CD14-positive monocyte (primary cell): ENCODE results near the gene YIPF4. TPM values are rescaled to one million over a fixed set of nuclear protein-coding genes. Genes with fewer than 3 reads are reported as not detected.

ENCODE experiments used
- DNase-seq, 3 donors: peaks; one replicate each; pipeline ENCODE4 v3.0.0-alpha.2; 2011 to 2022
- H2AFZ ChIP-seq: 2 replicates; pipeline ENCODE4 v1.6.0; 2012; ENCODE audit warnings: mild to moderate bottlenecking, low read depth, low read length, inconsistent platforms; ENCODE audit not compliant: insufficient read depth, poor library complexity, severe bottlenecking
- H3K27ac ChIP-seq, 2 donors: 1 replicate in 1 of 2; 2 replicates in 1 of 2; pipeline ENCODE4 v1.5.1; 2012 to 2013; ENCODE audit warnings: low read length in 2 of 2, control low read depth in 1 of 2, inconsistent platforms in 1 of 2, low read depth in 1 of 2, mild to moderate bottlenecking in 1 of 2
- H3K27me3 ChIP-seq, 2 donors: one replicate each; pipeline versions ENCODE4 v1.6.0 to v1.6.1; 2011 to 2013; ENCODE audit warnings: low read length in 2 of 2; ENCODE audit not compliant: control insufficient read depth in 2 of 2, insufficient read depth in 2 of 2
- H3K36me3 ChIP-seq, 2 donors: replicated peaks in 1 of 2; 1 replicate in 1 of 2; 2 replicates in 1 of 2; pipeline versions ENCODE4 v1.5.1 to v1.6.1; 2012 to 2013; ENCODE audit warnings: low read length in 2 of 2, control low read depth in 1 of 2, inconsistent platforms in 1 of 2, mild to moderate bottlenecking in 1 of 2; ENCODE audit not compliant: insufficient read depth in 2 of 2, control insufficient read depth in 1 of 2
- H3K4me1 ChIP-seq, 2 donors: 1 replicate in 1 of 2; 2 replicates in 1 of 2; pipeline versions ENCODE4 v1.5.1 to v1.6.1; 2012 to 2013; ENCODE audit warnings: low read length in 2 of 2, control low read depth in 1 of 2, inconsistent platforms in 1 of 2, mild to moderate bottlenecking in 1 of 2, moderate library complexity in 1 of 2; ENCODE audit not compliant: insufficient read depth in 2 of 2, control insufficient read depth in 1 of 2
- H3K4me2 ChIP-seq: replicated peaks from 2 replicates; pipeline ENCODE3; 2012; ENCODE audit warnings: low read length, moderate library complexity, mild to moderate bottlenecking; ENCODE audit not compliant: poor library complexity, severe bottlenecking; ENCODE audit errors: extremely low read depth
- H3K4me3 ChIP-seq, 3 experiments: fragments of 200-600 bp in 1 of 3; sonication (generic) in 1 of 3; replicated peaks in 1 of 3; 1 replicate in 2 of 3; 2 replicates in 1 of 3; pipeline ENCODE4 v1.5.1; 2011 to 2013; ENCODE audit warnings: low read length in 3 of 3, mild to moderate bottlenecking in 3 of 3, control low read depth in 2 of 3, low read depth in 2 of 3, inconsistent platforms in 1 of 3, moderate library complexity in 1 of 3
- H3K79me2 ChIP-seq: 2 replicates; pipeline ENCODE4 v1.6.0; 2012; ENCODE audit warnings: mild to moderate bottlenecking, control low read depth, inconsistent platforms, low read length, moderate library complexity; ENCODE audit not compliant: insufficient read depth
- H3K9ac ChIP-seq: 2 replicates; pipeline ENCODE4 v1.6.0; 2017; ENCODE audit warnings: low read length, mild to moderate bottlenecking; ENCODE audit not compliant: insufficient read depth, poor library complexity, severe bottlenecking
- H3K9me3 ChIP-seq, 2 donors: replicated peaks in 1 of 2; 1 replicate in 1 of 2; 2 replicates in 1 of 2; pipeline versions ENCODE4 v1.5.1 to v1.6.1; 2012 to 2013; ENCODE audit warnings: low read length in 2 of 2, control low read depth in 1 of 2; ENCODE audit not compliant: control insufficient read depth in 1 of 2, insufficient read depth in 1 of 2
- H4K20me1 ChIP-seq: 2 replicates; pipeline ENCODE4 v1.6.0; 2012; ENCODE audit warnings: mild to moderate bottlenecking, low read length, control low read depth, moderate library complexity; ENCODE audit not compliant: insufficient read depth
- H3K27ac Mint-ChIP-seq, 7 donors: one replicate each; pipeline ENCODE4 v1.8.0; 2020; ENCODE audit warnings: mild to moderate bottlenecking in 7 of 7, mixed read lengths in 7 of 7, moderate library complexity in 6 of 7, inconsistent platforms in 2 of 7
- H3K27me3 Mint-ChIP-seq, 3 donors: one replicate each; pipeline ENCODE4 v1.8.0; 2021 to 2022; ENCODE audit warnings: low read depth in 3 of 3, mild to moderate bottlenecking in 3 of 3, mixed read lengths in 3 of 3, moderate library complexity in 3 of 3, inconsistent platforms in 1 of 3
- H3K36me3 Mint-ChIP-seq, 2 donors: one replicate each; pipeline ENCODE4 v1.8.0; 2020; ENCODE audit warnings: mixed read lengths in 2 of 2, inconsistent platforms in 1 of 2, mild to moderate bottlenecking in 1 of 2
- H3K4me1 Mint-ChIP-seq: one replicate; pipeline ENCODE4 v1.8.0; 2020; ENCODE audit warnings: mild to moderate bottlenecking, mixed read lengths
- H3K4me3 Mint-ChIP-seq, 2 donors: one replicate each; pipeline ENCODE4 v1.8.0; 2020; ENCODE audit warnings: mild to moderate bottlenecking in 2 of 2, mixed read lengths in 2 of 2, moderate library complexity in 1 of 2
- H3K9me3 Mint-ChIP-seq, 7 donors: one replicate each; pipeline ENCODE4 v1.8.0; 2020 to 2022; ENCODE audit warnings: mixed read lengths in 7 of 7, mild to moderate bottlenecking in 6 of 7, moderate library complexity in 6 of 7, inconsistent platforms in 2 of 7
- CTCF ChIP-seq: fragments of 200-600 bp; IDR thresholded peaks from one replicate; pipeline ENCODE4 v1.8.0; 2022; ENCODE audit warnings: antibody characterized with exemption, mild to moderate bottlenecking
- WGBS: methylation state at CpG from one replicate; pipeline ENCODE4 v1.1.5; 2013; ENCODE audit warnings: missing lambda C conversion rate; ENCODE audit not compliant: insufficient coverage; 5-methylcytosine and 5-hydroxymethylcytosine counted together
- intact Hi-C, 2 donors: fragments of 100-400 bp; cut with micrococcal nuclease; formaldehyde crosslinking; loops; one replicate each; pipeline versions ENCODE4 v1.15.0 to v1.15.1; 2023
- polyA plus RNA-seq, 3 donors: library from polyadenylated mRNA; depleted of rRNA in 1 of 3; unstranded in 2 of 3; stranded (reverse) in 1 of 3; fragments of 300-500 nt in 2 of 3; fragments of >200 nt in 1 of 3; fragmentation: Illumina TruSeq in 2 of 3; gene quantifications; 1 replicate in 2 of 3; 2 replicates in 1 of 3; pipeline ENCODE4 v1.2.3, GENCODE V29; 2012 to 2021

YIPF4 gene
- polyA plus RNA-seq, 3 donors: 1.5 to 25.7 (median 20.0) TPM

- peak within 1 kb of the TSS; percentile 93 to 95 for H3K27ac ChIP-seq
- Mint-ChIP-seq H3K27ac (peak within 1 kb of the TSS; percentile 93 to 98 (median 97)), H3K36me3 (peaks cover 12 to 30% of the 10 kb centered on the region in 2 donors), H3K27me3 (no peaks in the 10 kb centered on the region), H3K4me1 (peaks cover 62% of the 10 kb centered on the region), H3K4me3 (peak within 1 kb of the TSS; percentile 86 to 96), H3K9me3 (peaks cover 0 to 2% (median 0%) of the 10 kb centered on the region in 7 donors)
- peaks cover 55% of the 10 kb centered on the region for H3K79me2 ChIP-seq
- no peaks in the 10 kb centered on the region for H3K27me3 ChIP-seq
- no peak for TF ChIP-seq CTCF
- peaks cover 47 to 66% of the 10 kb centered on the region in 2 donors for H3K4me1 ChIP-seq
- peak; percentile 86 to 94 (median 93) for DNase-seq
- WGBS: no CpG with 5 or more reads among the region's 7 CpGs
- H3K9me3 ChIP-seq: no peaks in the 10 kb centered on the region
- H3K4me3 ChIP-seq: peak within 1 kb of the TSS; percentile 67 to 99 (median 86)
- peak within 1 kb of the TSS; percentile 80 for H3K9ac ChIP-seq
- intact Hi-C loops: loop anchor here (5.0 to 10.0 kb wide), 3 partner anchors 90 to 220 kb away; partner anchors contain the start of gene BIRC6 (in 2 of the 2)
- peak within 1 kb of the TSS; percentile 39 for H2AFZ ChIP-seq
- H3K36me3 ChIP-seq: peaks cover 2 to 12% of the 10 kb centered on the region in 2 donors
- peak within 1 kb of the TSS; percentile 99 for H3K4me2 ChIP-seq
- H4K20me1 ChIP-seq: peaks cover 11% of the 10 kb centered on the region
Measured at GRCh38 chr2:32264422-32265105, 13.1 kb upstream of the YIPF4 start, which contains the start of gene NLRC4. Gene NLRC4 (minus strand): TSS chr2:32264886. CDS start chr2:32256775, 8,111 bp downstream.

GRCh38 chr2:32271063-32271462, 6.6 kb upstream of the YIPF4 start:
- H3K4me1 Mint-ChIP-seq: peaks cover 14% of the 10 kb centered on the region
- Histone ChIP-seq H3K36me3 (no peaks in the 10 kb centered on the region), H3K79me2 (peaks cover 5% of the 10 kb centered on the region), H3K27ac (no peak overlapping the region), H3K27me3 (no peaks in the 10 kb centered on the region), H3K9me3 (no peaks in the 10 kb centered on the region), H3K4me1 (peaks cover 6 to 8% of the 10 kb centered on the region in 2 donors), H3K9ac (no peak overlapping the region), H2AFZ (no peak overlapping the region), H3K4me2 (no peak overlapping the region), H4K20me1 (no peaks in the 10 kb centered on the region), H3K4me3 (no peak overlapping the region)
- intact Hi-C loops: no loop called here
- no peak for DNase-seq
- no peak overlapping the region for H3K27ac Mint-ChIP-seq
- TF ChIP-seq CTCF: no peak
- no peak overlapping the region for H3K4me3 Mint-ChIP-seq
- no peaks in the 10 kb centered on the region for H3K9me3 Mint-ChIP-seq
- peaks cover 0 to 5% (median 0%) of the 10 kb centered on the region in 3 donors for H3K27me3 Mint-ChIP-seq
- no CpG with 5 or more reads among the region's 2 CpGs for WGBS
- H3K36me3 Mint-ChIP-seq: no peaks in the 10 kb centered on the region
